C4-2B (cell line): ENCODE measurements around the gene AFAP1L1.

Experiments
- CTCF ChIP-seq: fragments of 450-650 bp; conservative IDR thresholded peaks from 2 replicates; pipeline ENCODE4 v1.5.1; 2017; ENCODE audit warnings: mild to moderate bottlenecking
- ZFX ChIP-seq: fragments of 450-650 bp; IDR thresholded peaks from 2 replicates; pipeline ENCODE4 v1.6.1; 2017

- TF ChIP-seq CTCF, result no peak
- no peak for TF ChIP-seq ZFX
Measured at GRCh38 chr5:149376104-149376503, 104.4 kb downstream of the AFAP1L1 start.
